Activated naive CD4-positive, alpha-beta T cell treated with anti-CD3 and anti-CD28 coated beads, Interleukin-2, amount 50 U/mL, for 16 hours (primary cell): ENCODE measurements around the gene EVC2.

Experiments used
- DNase-seq: peaks from one replicate; pipeline ENCODE4 v3.0.0-alpha.2; 2020

The EVC2 gene, protein sequence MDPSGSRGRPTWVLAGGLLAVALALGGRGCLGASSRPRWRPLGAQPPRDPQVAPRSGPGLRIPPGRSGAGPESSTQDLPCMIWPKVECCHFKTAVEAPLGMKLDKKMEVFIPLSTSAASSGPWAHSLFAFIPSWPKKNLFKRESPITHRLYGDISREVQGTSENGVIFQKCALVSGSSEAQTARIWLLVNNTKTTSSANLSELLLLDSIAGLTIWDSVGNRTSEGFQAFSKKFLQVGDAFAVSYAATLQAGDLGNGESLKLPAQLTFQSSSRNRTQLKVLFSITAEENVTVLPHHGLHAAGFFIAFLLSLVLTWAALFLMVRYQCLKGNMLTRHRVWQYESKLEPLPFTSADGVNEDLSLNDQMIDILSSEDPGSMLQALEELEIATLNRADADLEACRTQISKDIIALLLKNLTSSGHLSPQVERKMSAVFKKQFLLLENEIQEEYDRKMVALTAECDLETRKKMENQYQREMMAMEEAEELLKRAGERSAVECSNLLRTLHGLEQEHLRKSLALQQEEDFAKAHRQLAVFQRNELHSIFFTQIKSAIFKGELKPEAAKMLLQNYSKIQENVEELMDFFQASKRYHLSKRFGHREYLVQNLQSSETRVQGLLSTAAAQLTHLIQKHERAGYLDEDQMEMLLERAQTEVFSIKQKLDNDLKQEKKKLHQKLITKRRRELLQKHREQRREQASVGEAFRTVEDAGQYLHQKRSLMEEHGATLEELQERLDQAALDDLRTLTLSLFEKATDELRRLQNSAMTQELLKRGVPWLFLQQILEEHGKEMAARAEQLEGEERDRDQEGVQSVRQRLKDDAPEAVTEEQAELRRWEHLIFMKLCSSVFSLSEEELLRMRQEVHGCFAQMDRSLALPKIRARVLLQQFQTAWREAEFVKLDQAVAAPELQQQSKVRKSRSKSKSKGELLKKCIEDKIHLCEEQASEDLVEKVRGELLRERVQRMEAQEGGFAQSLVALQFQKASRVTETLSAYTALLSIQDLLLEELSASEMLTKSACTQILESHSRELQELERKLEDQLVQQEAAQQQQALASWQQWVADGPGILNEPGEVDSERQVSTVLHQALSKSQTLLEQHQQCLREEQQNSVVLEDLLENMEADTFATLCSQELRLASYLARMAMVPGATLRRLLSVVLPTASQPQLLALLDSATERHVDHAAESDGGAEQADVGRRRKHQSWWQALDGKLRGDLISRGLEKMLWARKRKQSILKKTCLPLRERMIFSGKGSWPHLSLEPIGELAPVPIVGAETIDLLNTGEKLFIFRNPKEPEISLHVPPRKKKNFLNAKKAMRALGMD

DNA sequence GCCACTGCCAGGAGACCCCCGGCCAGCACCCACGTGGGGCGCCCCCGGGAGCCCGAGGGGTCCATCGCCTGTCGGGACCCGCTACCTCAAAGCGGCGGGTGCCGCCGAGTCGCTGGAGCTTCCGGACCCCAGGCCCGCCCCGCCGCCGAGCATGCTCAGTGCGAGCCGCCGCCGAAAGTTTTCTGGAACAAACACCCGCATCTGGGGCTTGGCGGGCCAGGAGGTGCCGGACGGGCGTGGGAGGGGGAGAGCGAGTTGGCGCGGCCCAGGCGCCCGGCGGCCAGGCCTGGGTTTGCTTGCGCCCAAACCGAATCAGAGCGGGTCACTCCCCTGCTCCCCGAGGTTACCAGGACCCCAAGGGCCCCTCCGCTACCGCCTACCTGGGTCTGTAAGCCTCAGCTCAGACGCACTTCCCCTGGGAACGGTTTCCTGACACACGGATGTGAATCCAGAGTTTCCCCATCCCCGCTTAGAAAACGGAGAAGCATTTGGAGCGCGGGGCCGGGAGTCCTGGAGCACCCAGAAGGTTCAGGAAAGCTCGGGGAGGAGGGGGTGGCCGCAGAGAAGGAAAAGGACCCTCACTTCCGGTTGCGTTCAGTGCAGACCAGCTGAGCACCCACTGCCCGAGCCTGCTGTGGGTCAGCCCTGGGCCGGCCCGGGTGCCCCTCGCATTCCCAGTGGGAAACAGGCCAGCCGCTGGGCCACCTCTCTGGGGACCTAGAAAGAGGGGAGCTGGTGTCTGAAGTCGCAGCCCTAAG, at the start of gene EVC2:
EVC2 (minus strand) TSS at position 111 of the 758 bp plus-strand sequence; CDS start at position 65, 46 bp downstream.
- DNase-seq, result no peak

DNA sequence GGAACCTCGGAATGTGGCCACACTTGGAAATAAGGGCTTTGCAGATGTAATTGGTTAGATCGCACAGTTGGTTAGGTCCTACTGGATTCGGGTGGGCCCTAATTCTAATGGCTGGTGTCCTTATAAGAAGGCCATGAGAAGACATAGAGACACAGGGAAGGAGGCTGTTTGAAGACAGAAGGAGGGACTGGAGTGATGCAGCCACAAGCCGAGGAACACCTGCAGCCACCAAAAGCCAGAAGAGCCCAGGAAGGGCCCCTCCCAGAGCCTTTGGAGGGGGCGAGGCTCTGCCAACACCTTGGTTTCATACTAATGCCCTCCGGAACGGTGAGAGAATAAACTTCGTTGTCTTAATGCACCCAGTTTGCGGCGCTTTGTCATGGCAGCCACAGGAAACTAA, 49.6 kb upstream of the EVC2 start:
- no peak for DNase-seq

DNA sequence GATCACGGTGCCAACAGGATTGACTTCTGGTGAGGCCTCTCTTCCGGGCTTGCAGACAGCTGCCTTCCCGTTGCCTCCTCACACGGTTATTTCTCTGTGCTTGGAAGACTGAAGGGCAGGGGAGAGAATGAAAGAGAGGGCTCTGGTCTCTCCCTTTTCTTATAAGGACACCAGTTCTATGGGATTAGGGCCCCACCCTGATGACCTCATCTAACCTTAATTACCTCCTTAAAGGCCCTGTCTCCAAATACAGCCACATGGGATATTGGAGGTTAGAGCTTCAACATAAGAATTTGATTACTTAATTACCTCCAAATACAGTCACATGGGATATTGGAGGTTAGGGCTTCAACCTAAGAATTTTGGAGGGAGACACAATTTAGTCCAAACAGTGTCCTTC, 49.2 kb upstream of the EVC2 start:
- DNase-seq, result no peak

DNA sequence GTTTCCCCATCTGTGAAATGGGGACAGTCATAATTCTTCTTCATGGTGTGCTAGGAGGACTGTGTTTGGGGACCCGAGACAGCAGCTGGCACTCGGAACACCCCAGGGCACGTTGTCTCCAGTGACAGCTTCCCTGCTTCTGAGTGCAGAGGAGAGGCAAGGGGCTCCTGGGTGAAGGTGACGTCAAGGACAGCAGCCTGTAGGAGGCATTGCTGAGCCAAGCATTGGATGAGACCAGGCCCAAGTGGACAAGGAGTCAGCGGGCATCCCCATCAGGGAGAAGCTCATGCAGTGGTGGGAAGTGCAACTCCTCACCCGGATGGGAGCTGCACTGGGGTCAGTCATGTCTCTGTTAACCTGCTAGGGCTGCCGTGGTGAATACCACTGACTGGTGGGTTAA, 48.7 kb upstream of the EVC2 start:
- no peak for DNase-seq

DNA sequence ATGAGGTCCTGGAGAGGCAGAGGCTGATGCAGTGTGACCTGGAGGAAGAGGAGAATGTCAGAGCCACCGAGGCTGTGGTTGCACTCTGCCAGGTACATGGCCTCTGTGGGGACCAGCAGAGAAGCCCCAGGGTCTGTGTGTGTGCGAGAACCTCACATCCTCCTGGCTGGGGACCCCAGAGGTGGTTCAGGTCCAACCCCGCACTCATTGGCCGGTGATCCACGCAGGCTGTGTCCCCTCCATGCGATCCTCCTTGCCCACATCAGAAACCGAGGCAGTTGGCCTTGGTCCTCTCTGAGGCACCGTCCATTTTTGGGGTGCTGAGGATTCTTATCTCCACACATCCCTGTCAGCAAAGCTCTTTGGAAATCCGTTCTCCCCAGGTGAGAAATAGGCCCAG, 47.9 kb upstream of the EVC2 start:
- no peak for DNase-seq

DNA sequence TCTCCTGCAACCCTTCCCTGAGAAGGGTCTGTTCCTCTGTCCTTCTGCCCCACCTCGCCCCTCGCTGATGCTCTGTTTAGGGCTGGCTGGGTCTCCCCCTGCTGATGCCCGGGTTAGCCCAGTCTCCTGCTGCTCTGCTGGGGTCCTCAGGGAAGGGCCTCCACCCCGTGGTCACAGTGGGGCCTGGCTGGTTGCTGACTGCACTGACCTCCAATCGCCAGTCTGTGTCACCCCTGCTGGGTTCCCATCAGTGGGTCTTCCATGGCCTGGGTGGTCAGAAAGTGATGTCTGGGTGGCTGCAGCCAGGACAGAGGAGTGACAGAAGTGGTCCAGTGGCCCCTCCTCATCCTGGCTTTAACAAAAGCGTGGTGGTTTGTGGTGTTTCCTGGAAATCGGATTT, 47.3 kb upstream of the EVC2 start:
- DNase-seq, result no peak

DNA sequence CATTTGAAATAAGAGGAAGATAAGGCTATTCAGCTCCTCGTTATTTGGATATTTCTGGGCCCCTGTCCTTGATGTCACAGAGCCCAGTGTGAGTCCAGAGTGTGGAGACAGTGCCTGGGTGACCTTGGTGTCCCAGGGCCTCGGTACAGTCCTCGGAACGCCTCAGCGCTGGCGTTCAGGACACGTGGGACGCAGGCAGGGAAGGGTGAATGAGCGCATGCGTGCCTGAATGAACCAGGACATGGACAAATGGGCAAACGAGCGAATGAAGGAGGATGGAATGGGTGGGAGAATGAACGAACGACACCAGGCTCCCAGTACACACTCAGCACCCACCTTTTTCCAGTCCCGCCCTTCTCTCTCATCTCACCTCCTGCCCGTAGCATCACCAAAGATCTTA, 46.8 kb upstream of the EVC2 start:
- DNase-seq, result no peak

DNA sequence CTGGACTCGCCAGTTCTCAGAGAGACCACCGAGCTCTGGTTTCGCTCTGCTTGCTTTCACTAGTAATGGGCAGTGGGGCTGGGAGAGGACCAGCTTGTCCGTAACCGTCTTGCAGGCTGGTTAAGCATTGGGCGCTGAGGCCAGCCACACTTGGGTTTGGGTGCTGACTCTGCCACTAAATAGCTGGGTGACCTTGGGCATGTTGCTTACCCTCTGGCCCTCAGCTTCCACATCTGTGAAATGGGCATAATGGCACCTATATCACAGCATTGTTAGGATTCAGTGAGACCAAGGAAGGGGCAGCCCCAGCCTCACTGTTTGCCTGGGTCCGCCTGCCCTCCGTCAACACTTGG, 46.1 kb upstream of the EVC2 start:
- no peak for DNase-seq

DNA sequence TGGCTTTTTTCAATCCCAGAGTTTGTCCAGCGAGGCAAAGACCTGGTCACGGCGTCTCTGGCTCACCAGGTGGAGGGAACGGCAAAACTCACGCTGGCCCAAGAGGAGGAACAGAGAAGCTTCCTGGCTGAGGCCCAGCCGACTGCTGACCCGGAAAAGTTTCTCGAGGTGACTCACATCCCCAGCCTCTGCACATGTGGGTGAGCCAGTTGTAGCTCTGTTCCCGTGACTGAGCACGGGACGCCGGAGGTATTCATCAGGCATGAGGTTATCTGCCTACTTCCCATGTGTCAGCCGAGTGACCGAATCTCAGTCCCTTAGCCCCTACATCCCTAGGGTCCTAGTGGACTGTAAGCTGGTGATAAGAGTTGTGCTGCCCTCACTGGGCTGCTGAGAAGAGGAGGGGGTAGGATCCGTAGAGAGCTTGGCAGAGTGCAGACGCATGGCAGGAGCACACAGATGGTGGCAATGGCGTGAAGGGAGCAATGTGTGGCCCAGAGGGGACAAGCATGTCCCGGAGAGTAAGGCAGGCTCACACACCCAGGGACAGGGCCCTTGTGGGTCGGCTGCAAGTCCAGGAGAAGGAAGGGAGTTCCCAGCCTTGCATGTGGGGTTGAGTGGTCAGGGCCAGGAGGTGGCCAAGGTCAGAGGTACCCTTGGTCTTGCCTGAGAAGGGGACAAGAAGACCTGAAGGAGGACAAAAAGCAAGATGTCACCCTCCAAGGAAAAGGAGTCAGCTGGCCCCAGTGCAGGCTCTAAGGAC, 45.6 kb upstream of the EVC2 start:
- DNase-seq, result no peak

DNA sequence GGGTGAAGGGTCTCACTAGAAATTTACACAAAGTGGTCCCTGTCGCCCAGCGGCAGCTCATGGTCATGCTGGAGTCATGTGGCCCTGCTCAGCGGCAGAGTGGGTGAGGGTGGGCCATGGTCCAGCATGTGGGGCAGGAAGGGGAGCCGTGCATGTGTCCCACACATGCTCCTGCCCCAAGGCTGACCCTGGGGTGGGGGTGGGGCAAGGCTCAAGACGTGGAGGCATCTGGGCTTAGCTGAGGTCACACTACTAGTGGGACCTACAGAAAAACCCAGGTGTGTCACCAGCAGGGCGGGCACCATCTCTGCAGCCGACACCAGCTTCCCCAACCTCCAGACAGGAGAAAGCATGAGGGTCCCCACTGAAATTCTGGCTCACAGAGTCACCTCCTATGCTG, 45.0 kb upstream of the EVC2 start:
- DNase-seq, result no peak

DNA sequence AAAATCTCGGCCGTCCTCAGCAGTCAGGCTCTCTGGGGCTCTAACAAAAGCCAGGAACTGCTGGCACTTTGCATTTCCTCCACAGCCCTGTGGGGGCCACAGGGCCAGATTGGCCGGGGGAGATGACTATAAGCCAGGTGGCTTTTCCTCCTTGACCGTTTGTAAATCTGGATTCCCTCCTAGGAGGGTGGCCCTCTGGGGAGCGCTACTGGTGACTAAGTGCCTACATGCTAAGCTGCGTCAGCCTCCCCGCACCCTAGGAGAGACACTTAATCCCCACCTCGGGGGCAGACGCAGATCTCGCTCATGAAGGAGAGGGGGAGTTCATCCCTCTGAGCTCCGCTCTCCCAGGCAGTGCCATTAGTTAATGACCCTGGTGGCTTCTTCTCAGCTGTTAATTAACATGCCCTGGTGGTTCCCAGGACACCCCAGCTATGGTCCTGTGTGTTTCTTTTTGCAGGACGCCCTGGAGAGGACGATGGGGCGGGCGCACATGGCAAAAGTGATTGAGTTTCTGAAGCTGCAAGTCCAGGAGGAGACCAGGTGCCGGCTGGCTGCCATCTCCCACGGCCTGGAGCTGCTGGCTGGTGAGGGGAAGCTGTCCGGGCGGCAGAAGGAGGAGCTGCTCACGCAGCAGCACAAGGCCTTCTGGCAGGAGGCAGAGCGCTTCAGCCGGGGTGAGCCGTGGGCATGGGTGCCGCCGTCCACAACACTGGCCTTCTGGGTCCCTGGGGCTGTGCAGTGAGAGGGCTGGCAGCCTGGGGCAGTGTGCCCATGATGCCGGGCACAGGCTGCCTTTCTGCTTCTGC, 44.2 kb upstream of the EVC2 start:
- DNase-seq, result no peak

DNA sequence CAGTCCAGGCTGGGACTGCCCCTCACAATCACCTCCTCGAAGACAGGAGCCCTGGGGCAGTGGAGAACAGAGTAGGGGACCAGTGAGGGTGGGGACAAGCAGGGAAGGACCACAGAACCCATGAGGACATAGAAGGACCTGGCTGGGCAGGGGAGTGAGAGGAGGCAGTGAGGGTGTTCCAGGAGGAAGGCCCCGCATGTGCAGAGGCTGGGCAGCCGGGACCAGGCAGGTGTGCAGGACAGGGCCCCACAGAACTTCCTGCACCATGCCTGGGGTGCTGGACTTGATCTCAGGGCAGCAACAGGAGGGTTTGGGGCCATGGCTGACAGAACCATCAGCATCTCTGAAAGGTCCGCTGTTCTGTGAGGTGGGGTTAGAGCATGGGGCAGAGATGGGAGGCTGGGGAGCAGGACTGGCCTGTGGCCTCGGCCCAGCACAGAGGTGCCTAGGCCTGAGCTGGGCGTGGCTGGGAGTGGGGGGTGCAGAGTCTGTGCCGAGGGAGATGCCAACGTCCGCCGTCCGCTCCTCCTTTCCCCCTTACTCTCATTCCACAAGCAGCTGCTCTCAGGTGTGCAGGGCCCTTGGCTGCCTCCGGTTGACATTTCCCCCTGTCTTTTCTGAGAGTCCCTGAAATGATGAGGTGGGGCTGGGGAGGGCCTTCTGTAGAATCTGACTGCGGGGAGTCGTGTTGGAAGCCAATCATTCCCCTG, 43.5 kb upstream of the EVC2 start:
- no peak for DNase-seq

DNA sequence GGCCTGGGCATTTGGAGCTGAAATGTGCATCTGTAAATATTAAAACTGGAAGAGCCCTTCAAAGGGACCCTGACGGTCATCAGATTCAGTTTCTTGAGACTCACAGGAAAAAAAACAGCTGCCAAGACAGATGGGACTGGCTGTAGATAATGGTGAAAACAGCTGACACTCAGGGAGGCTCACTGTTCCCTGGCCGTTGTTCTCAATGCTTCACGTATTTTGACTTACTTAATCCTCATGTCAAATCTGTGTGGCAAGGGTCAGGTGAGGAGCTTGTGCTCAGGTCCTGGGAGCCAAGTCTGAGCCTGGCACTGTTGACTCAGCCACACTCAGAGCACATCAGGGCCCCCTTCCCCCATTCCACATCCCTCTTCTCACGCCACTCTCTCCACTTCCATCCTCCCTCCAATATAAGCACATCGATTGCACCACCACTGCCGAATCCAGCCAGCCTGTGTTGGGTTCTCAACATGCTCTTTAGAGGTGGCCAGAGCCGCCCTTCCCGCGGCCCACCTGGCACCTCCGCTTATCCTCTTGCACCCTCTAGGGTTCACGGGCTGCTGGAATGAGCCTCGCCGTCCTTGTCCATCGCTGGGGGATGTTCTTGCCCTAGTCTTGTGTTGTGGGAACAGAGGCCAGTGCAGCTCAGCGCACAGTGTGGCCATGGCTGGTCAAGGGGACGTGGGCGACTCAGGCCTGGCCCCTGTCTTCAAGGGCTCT, 42.7 kb upstream of the EVC2 start:
- DNase-seq, result no peak

DNA sequence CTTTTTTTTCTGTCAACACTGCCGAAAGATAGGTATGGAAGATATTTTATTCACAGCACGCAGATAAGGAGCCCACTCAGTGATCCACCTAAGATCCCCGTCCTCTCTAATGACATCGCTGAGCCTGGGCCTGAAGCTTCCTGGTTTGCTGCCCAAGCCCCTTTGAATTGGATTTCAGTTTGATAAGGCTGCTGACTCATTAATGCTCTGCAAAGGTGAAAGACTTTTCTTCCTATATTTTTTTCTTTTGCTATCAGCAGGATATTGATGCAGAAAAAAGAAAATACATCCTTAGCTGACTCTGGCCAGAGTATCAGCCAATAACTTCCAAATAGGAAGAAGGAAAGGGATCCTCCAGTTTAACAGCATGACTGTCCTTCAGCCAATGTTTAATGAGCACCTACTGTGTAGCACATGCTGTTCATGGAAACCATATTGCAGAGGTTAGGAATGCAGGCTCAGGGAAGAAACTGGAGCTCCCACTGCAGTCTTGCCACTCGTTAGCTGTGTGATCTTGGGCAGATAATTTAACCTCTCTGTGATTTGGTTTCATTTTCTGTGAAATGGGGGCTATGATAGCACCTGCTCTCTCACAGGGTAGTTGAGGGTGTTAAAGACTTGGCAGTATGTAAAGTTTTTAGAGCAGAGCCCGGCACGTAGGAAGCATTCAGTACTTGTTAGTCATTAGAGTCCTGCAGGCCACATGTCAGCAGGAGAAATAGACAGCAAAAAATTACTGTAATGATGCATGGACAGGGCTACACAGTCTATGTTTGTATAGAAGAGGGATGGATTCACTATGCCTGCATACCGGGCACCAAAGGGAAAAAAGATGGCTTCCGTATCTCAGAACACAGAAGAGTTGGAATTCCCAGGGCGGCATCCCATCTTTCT, 41.9 kb upstream of the EVC2 start:
- DNase-seq, result no peak

DNA sequence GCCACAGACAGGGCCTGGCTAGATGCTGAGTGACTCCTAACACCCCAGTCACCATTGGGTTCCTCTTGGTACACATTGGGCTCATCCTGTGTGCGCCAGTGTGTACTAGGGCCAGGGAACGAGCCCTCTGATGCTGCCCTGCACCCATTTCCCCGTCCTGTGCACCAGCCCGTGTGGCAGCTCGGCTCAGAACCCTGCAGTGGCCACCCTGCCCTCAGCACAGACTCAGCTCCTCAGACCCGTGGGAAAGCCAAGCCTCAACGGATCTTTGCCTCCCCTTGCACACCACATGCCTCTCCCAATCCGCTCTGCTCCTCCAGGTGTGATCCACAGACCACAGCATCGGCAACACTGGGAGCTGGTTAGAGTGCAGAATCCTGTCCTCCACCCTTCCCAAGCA, 41.2 kb upstream of the EVC2 start:
- DNase-seq, result no peak

DNA sequence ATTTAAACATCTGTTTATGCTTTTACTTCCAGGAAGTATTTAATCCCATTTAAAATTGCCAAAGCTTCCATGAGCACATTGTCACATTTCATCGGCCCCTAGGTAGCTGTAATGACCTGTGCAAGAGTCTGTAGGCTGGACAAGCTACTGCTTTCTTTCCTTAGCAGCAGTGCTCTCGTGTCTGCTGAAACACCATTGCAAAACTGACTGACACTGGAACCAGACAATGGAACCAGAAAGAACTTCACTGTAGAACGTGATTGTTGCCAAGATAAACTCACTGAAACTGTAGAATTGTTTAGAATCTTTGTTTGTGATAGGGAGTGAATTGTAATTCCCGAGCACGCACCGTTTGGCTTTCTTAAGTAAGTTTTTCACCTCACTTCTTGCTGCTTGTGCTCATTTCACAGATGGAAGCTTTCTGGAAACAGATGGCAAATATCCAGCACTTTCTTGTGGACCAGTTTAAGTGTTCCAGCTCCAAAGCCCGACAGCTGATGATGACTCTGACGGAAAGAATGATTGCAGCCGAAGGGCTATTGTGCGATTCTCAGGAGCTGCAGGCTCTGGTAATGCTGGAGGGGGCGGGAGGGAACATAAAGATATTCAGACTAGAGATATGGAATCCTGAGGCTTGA, 39.5 kb upstream of the EVC2 start:
- DNase-seq, result no peak

DNA sequence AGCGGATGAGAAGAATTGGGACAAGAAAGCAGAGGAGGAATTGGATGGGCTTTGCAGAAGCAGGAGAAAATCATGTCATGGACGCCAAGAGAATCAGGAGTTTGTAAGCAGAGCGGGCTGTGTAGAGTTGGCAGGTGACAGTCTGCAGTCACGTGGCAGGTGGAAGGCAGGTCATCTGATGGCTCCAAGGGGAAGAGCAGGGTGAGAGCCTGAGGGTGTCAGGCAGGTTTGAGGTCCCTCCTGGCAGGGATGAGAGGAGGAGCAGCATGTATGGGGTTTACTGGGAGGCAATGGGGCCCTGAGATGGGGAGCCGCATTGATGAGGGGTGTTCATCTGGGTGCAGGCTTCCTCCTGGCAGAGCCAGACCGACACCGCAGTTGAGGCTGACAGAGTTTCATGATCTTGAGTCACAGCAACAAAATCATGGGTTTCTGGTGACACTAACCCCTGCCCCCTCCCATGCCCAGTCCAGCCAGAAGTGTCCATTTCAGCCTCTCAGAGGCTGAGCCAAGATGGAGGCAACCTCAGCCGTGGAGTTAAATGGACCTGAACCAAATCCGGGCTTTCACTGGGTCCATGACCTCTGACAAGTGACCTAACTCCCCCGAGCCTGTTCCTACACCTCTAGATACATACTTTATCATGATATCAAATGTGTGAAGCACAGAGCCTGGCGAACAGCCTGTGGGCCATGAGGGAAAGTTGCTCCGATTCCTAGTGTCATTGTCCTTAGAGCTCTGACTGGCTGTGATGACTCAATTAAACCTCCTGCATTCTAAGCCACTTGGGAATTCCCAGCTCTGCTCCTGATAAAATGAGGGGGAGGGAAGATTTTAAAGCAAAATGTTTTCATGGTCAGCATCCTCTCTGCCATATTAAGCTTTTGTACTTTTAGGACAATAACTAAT, 38.7 kb upstream of the EVC2 start:
- DNase-seq, result no peak
